GM18507 (cell line): ENCODE measurements around the gene WNT5B.

Experiments
- DNase-seq: peaks from one replicate; pipeline ENCODE4 v3.0.0; 2011; ENCODE audit warnings: low read depth; ENCODE audit not compliant: insufficient read length; ENCODE audit errors: extremely low spot score
- FAIRE-seq: peaks from 2 replicates; lab custom pipeline; 2011; peaks lifted over from hg19 to GRCh38; lab: Jason Lieb, UNC

WNT5B gene

GRCh38 chr12:1620092-1620491, 8.9 kb upstream of the WNT5B start:
- DNase-seq (no peak), FAIRE-seq (peak; percentile 12)

GRCh38 chr12:1622406-1622805, 6.6 kb upstream of the WNT5B start:
- FAIRE-seq: no peak
- no peak for DNase-seq

- DNase-seq (no peak), FAIRE-seq (no peak)
Measured at GRCh38 chr12:1629338-1630132, 504 bp downstream of the WNT5B start.

- FAIRE-seq (peak; percentile 5), DNase-seq (no peak)
Measured at GRCh38 chr12:1630133-1630826, 1.2 kb downstream of the WNT5B start.

GRCh38 chr12:1630827-1631591, 2.0 kb downstream of the WNT5B start:
- FAIRE-seq: peak; percentile 12
- no peak for DNase-seq

GRCh38 chr12:1632702-1633101, 3.7 kb downstream of the WNT5B start:
- DNase-seq (no peak), FAIRE-seq (no peak)

- DNase-seq (no peak), FAIRE-seq (no peak)
Measured at GRCh38 chr12:1633459-1633858, 4.4 kb downstream of the WNT5B start.

GRCh38 chr12:1634149-1634548, 5.1 kb downstream of the WNT5B start:
- DNase-seq (no peak), FAIRE-seq (no peak)

GRCh38 chr12:1634590-1635191, 5.7 kb downstream of the WNT5B start:
- FAIRE-seq: peak; percentile 84
- DNase-seq: peak; percentile 46

- FAIRE-seq (no peak), DNase-seq (no peak)
Measured at GRCh38 chr12:1635301-1636095, 6.5 kb downstream of the WNT5B start.

GRCh38 chr12:1638203-1638602, 9.2 kb downstream of the WNT5B start:
- FAIRE-seq (no peak), DNase-seq (no peak)

- DNase-seq (no peak), FAIRE-seq (no peak)
Measured at GRCh38 chr12:1639538-1639937, 10.5 kb downstream of the WNT5B start.

- no peak for FAIRE-seq
- no peak for DNase-seq
Measured at GRCh38 chr12:1640328-1641234, 11.6 kb downstream of the WNT5B start.

GRCh38 chr12:1642513-1642912, 13.5 kb downstream of the WNT5B start:
- DNase-seq (no peak), FAIRE-seq (no peak)

- DNase-seq (no peak), FAIRE-seq (no peak)
Measured at GRCh38 chr12:1643043-1643442, 14.0 kb downstream of the WNT5B start.

GRCh38 chr12:1643905-1644533, 15.0 kb downstream of the WNT5B start:
- FAIRE-seq (no peak), DNase-seq (no peak)

GRCh38 chr12:1644534-1645438, 15.8 kb downstream of the WNT5B start:
- DNase-seq (no peak), FAIRE-seq (no peak)
